ENCODE results near the gene CRYBG2.
A peak's percentile ranks its signal among the peaks of the same experiment; 100 is the strongest.

The CRYBG2 gene

GRCh38 chr1:26281091-26281958 lies 72.6 kb downstream of the CRYBG2 start:
- TF ChIP-seq, protein P1, sequence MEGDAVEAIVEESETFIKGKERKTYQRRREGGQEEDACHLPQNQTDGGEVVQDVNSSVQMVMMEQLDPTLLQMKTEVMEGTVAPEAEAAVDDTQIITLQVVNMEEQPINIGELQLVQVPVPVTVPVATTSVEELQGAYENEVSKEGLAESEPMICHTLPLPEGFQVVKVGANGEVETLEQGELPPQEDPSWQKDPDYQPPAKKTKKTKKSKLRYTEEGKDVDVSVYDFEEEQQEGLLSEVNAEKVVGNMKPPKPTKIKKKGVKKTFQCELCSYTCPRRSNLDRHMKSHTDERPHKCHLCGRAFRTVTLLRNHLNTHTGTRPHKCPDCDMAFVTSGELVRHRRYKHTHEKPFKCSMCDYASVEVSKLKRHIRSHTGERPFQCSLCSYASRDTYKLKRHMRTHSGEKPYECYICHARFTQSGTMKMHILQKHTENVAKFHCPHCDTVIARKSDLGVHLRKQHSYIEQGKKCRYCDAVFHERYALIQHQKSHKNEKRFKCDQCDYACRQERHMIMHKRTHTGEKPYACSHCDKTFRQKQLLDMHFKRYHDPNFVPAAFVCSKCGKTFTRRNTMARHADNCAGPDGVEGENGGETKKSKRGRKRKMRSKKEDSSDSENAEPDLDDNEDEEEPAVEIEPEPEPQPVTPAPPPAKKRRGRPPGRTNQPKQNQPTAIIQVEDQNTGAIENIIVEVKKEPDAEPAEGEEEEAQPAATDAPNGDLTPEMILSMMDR (IDR thresholded peaks at IDR 0.05; ENCODE audit: low read depth, low read length) = no peak
- H3K4me3 ChIP-seq (ENCODE audit: low read depth, low read length) = peak overlapping the region; percentile 92

- TF ChIP-seq, protein P1 (IDR thresholded peaks at IDR 0.05; ENCODE audit: low read depth, low read length) = no peak
- H3K4me3 ChIP-seq (ENCODE audit: low read depth, low read length) = peak overlapping the region; percentile 92
Observed at GRCh38 chr1:26280333-26281042, 73.4 kb downstream of the CRYBG2 start.

GRCh38 chr1:26279456-26280332 lies 74.2 kb downstream of the CRYBG2 start, which contains the start of gene SH3BGRL3:
Gene SH3BGRL3 (plus strand): TSS chr1:26280086. CDS start chr1:26280156, 70 bp downstream.
- H3K4me3 ChIP-seq (ENCODE audit: low read depth, low read length) = peak within 1 kb of the TSS; percentile 92
- TF ChIP-seq, protein P1 (IDR thresholded peaks at IDR 0.05; ENCODE audit: low read depth, low read length) = peak; percentile 35; the same call in 1 of the 2 replicates

- peak overlapping the region; percentile 92 for H3K4me3 ChIP-seq (ENCODE audit: low read depth, low read length)
- TF ChIP-seq, protein P1 (IDR thresholded peaks at IDR 0.05; ENCODE audit: low read depth, low read length) = no peak
Observed at GRCh38 chr1:26278724-26279455, 75.0 kb downstream of the CRYBG2 start.

GRCh38 chr1:26278303-26278702 lies 75.6 kb downstream of the CRYBG2 start:
- no peak overlapping the region for H3K4me3 ChIP-seq (ENCODE audit: low read depth, low read length)
- TF ChIP-seq, protein P1 (IDR thresholded peaks at IDR 0.05; ENCODE audit: low read depth, low read length) = no peak

- H3K4me3 ChIP-seq (ENCODE audit: low read depth, low read length) = no peak overlapping the region
- TF ChIP-seq, protein P1 (IDR thresholded peaks at IDR 0.05; ENCODE audit: low read depth, low read length) = no peak
Observed at GRCh38 chr1:26277719-26278118, 76.2 kb downstream of the CRYBG2 start.

Measured in WI38 (cell line).